ENCODE data around the gene GLP2R. TPM values are rescaled to one million over a fixed set of nuclear protein-coding genes. Genes with fewer than 3 reads are reported as not detected.

The GLP2R gene
- total and polyA plus RNA-seq, 2 experiments from 2014 or later = not detected

GRCh38 chr17:9936095-9936494 is 110.4 kb downstream of the GLP2R start:
- Histone ChIP-seq H3F3A (replicated peaks; ENCODE audit: low read depth) (no peaks in the 10 kb centered on the region), H3K27ac (ENCODE audit: low read depth) (no peak overlapping the region), H3K79me2 (replicated peaks; ENCODE audit: insufficient read depth) (no peaks in the 10 kb centered on the region), H3K9me2 (ENCODE audit: insufficient read depth) (no peaks in the 10 kb centered on the region), H3K4me1 (ENCODE audit: insufficient read depth) (no peaks in the 10 kb centered on the region), H4K20me1 (replicated peaks; ENCODE audit: insufficient read depth) (no peaks in the 10 kb centered on the region), H3K27me3 (ENCODE audit: insufficient read depth) (no peaks in the 10 kb centered on the region), H2AFZ (no peak overlapping the region), H3K4me3 (no peak overlapping the region), H3K36me3 (ENCODE audit: insufficient read depth) (no peaks in the 10 kb centered on the region), H3K4me2 (no peak overlapping the region)
- ATAC-seq (no peak), DNase-seq (ENCODE audit: low spot score) (no peak)
- H3K36me3 Mint-ChIP-seq (ENCODE audit: low read depth) = peaks cover 8% of the 10 kb centered on the region; the same call in 2 of the 3 replicates
- H3K4me1 Mint-ChIP-seq = 0 out of 3 replicates have a peak, but pooled peaks cover 8% of the 10 kb centered on the region
- H3K4me3 Mint-ChIP-seq = no peak overlapping the region
- TF ChIP-seq ZNF331 (CRISPR knock-in tag; IDR thresholded peaks at IDR 0.05; ENCODE audit: low read depth) = no peak
- no peak for TF ChIP-seq EZH2 (IDR thresholded peaks at IDR 0.05; ENCODE audit: low read depth, unreplicated experiment)
- TF ChIP-seq EZH2phosphoT487 (IDR thresholded peaks at IDR 0.05; ENCODE audit: unreplicated experiment) = no peak
- TF ChIP-seq STAT1 (IDR thresholded peaks at IDR 0.05; ENCODE audit: unreplicated experiment) = no peak
- TF ChIP-seq CTCF (conservative IDR thresholded peaks at IDR 0.05; ENCODE audit: low read depth in 2 of 2) = no peak
- TF ChIP-seq JUNB (IDR thresholded peaks at IDR 0.05; ENCODE audit: unreplicated experiment) = no peak
- TF ChIP-seq, protein P1, sequence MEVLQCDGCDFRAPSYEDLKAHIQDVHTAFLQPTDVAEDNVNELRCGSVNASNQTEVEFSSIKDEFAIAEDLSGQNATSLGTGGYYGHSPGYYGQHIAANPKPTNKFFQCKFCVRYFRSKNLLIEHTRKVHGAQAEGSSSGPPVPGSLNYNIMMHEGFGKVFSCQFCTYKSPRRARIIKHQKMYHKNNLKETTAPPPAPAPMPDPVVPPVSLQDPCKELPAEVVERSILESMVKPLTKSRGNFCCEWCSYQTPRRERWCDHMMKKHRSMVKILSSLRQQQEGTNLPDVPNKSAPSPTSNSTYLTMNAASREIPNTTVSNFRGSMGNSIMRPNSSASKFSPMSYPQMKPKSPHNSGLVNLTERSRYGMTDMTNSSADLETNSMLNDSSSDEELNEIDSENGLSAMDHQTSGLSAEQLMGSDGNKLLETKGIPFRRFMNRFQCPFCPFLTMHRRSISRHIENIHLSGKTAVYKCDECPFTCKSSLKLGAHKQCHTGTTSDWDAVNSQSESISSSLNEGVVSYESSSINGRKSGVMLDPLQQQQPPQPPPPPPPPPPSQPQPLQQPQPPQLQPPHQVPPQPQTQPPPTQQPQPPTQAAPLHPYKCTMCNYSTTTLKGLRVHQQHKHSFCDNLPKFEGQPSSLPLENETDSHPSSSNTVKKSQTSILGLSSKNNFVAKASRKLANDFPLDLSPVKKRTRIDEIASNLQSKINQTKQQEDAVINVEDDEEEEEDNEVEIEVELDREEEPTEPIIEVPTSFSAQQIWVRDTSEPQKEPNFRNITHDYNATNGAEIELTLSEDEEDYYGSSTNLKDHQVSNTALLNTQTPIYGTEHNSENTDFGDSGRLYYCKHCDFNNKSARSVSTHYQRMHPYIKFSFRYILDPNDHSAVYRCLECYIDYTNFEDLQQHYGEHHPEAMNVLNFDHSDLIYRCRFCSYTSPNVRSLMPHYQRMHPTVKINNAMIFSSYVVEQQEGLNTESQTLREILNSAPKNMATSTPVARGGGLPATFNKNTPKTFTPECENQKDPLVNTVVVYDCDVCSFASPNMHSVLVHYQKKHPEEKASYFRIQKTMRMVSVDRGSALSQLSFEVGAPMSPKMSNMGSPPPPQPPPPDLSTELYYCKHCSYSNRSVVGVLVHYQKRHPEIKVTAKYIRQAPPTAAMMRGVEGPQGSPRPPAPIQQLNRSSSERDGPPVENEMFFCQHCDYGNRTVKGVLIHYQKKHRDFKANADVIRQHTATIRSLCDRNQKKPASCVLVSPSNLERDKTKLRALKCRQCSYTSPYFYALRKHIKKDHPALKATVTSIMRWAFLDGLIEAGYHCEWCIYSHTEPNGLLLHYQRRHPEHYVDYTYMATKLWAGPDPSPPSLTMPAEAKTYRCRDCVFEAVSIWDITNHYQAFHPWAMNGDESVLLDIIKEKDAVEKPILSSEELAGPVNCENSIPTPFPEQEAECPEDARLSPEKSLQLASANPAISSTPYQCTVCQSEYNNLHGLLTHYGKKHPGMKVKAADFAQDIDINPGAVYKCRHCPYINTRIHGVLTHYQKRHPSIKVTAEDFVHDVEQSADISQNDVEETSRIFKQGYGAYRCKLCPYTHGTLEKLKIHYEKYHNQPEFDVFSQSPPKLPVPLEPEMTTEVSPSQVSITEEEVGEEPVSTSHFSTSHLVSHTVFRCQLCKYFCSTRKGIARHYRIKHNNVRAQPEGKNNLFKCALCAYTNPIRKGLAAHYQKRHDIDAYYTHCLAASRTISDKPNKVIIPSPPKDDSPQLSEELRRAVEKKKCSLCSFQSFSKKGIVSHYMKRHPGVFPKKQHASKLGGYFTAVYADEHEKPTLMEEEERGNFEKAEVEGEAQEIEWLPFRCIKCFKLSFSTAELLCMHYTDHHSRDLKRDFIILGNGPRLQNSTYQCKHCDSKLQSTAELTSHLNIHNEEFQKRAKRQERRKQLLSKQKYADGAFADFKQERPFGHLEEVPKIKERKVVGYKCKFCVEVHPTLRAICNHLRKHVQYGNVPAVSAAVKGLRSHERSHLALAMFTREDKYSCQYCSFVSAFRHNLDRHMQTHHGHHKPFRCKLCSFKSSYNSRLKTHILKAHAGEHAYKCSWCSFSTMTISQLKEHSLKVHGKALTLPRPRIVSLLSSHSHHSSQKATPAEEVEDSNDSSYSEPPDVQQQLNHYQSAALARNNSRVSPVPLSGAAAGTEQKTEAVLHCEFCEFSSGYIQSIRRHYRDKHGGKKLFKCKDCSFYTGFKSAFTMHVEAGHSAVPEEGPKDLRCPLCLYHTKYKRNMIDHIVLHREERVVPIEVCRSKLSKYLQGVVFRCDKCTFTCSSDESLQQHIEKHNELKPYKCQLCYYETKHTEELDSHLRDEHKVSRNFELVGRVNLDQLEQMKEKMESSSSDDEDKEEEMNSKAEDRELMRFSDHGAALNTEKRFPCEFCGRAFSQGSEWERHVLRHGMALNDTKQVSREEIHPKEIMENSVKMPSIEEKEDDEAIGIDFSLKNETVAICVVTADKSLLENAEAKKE (CRISPR knock-in tag; IDR thresholded peaks at IDR 0.05) = no peak
- TF ChIP-seq CREB1 (CRISPR knock-in tag; IDR thresholded peaks at IDR 0.05; ENCODE audit: low read depth) = no peak
- TF ChIP-seq POLR2AphosphoS5 (IDR thresholded peaks at IDR 0.05; ENCODE audit: low read depth) = no peak
- H3K27ac Mint-ChIP-seq = no peak overlapping the region
- no peaks in the 10 kb centered on the region; the same call in 2 of the 3 replicates for H3K9me3 Mint-ChIP-seq
- H3K27me3 Mint-ChIP-seq (ENCODE audit: insufficient read depth, low read depth, poor library complexity) = peaks cover 2% of the 10 kb centered on the region
